GM19455 (cell line): ENCODE measurements around the gene GRB14.
"Not testable (repeated sequence)": the region's sequence is repeated elsewhere in the genome, so short reads cannot be mapped to it uniquely, and the experiment has no call there.

Experiments
- ATAC-seq: cut with Tn5 transposase; IDR thresholded peaks from one replicate; pipeline ENCODE4 v1.9.1; 2021; ENCODE audit not compliant: unreplicated experiment

The GRB14 gene

DNA sequence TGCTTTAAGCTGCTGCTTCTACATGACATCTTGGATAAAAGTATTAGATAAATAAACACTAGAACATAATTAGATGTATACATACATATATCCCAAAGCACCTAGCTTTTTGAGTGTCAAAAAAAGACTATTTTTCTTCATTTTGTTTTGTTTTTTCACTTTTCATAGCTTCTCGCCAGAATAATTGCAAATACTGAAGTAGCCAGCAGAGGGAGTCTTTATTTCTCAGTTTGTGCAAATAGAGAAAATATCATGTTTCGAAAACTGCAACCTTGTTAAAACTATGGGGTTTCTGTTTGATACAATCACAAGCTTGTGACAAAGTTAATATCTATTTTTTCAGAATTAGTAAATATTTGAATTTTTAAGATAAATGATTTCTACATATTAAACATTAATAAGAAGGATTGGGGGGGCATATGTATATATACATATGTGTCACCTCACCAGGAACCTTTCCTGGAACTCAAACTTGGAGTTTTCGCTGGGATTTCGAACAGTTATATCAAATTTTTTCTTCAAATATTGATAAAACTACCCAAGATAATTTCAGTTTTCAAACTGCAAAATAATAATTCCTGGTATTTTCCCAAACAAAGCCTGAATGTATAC lies 61.0 kb downstream of the GRB14 start:
- peak; percentile 76 for ATAC-seq

- no peak for ATAC-seq
Measured at GRCh38 chr2:164558450-164558849, 62.8 kb downstream of the GRB14 start.

GRCh38 chr2:164554487-164554886 lies 66.8 kb downstream of the GRB14 start:
- no peak for ATAC-seq

GRCh38 chr2:164551519-164551918 lies 69.8 kb downstream of the GRB14 start:
- no peak for ATAC-seq

DNA sequence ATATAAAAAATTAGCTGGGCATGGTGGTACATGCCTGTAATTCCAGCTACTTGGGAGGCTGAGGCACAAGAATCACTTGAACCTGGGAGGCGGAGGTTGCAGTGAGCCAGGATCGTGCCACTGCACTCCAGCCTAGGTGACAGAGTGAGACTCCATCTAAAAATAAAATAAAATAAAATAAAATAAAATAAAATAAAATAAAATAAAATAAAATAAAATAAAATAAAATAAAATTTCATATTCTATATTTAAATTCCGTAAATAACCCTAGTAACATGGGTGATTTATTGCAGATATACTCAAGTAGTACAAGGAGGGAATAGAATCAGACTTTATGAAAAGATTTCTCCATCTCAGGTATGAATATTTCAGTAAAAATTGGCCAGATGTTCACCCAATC lies 71.6 kb downstream of the GRB14 start:
- ATAC-seq = not testable (repeated sequence)

GRCh38 chr2:164545484-164545883 lies 75.8 kb downstream of the GRB14 start:
- no peak for ATAC-seq

- ATAC-seq = no peak
Measured at GRCh38 chr2:164542581-164543021, 78.7 kb downstream of the GRB14 start.

GRCh38 chr2:164538240-164538866 lies 82.9 kb downstream of the GRB14 start:
- ATAC-seq = peak; percentile 64

DNA sequence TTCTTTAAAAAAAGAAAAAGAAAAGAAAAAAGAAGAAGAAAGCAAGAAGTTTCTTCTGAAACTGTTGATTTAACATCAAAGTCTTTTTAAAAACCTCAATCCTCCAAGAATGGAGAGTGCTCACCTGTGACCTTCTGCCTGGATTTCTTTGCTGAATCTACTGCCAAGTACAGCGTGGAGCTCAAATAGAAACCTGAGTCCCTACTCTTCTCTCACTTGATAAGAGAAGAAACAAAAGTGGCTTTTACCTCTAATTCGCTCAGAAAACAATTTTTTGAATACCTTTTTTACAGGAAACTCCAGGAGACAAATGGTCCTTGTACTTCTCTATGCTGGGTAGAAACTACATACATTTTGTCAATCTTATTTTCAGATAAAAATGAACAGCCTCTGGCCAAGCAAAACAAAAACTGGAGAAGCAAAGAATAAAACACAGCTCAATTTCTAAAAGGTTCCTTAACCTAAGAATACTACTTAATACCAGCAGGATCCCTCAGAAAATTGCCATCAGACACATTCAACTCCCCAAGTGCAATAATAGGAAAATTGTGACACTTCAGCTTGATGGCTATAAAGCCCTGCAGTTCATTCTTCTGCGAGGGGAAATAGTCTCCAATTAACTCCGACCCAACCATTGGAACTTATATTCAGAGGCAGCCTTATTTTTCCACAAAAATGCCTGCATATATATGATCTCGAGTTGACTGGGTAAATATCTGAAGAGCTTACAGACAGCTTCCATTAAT lies 85.8 kb downstream of the GRB14 start:
- ATAC-seq = no peak

GRCh38 chr2:164530464-164530863 lies 90.8 kb downstream of the GRB14 start:
- ATAC-seq = no peak

DNA sequence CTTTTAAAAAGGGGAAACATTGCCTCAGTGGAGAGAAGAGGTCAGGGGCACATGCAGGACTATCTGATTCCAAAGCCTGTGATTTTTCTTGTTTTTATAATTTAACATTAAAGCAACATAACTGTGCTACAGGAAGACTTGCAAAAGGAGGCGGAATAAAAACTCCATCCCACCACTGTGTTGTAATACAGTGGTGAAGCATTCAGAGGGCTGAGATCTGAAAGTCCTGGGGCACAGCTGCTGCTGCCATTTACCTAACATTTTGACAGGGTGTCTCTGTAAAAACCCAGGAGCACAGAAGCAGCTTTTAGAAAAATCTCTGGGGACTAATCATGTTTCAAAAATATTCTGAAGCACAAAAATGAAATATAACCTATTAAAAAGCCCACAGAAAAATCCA lies 97.6 kb downstream of the GRB14 start:
- no peak for ATAC-seq

GRCh38 chr2:164523009-164523408 lies 98.3 kb downstream of the GRB14 start:
- no peak for ATAC-seq

GRCh38 chr2:164522561-164522981 lies 98.7 kb downstream of the GRB14 start:
- ATAC-seq = no peak

DNA sequence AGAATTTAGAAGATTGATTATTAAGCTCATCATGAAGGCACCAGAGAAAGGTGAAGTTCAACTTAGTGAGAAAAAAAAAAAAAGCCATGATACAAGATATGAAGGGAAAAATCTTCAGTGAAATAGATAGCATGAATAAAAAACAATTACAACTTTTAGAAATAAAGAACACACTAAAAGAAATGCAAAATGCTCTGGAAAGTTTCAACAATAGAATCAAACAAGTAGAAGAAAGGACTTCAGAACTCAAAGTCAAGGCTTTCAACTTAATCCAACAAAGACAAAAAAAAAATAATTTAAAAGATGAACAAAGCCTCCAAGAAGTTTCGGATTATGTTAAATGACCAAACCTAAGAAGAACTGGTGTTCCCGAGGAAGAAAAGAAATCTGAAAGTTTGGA lies 105.5 kb downstream of the GRB14 start:
- ATAC-seq = no peak

DNA sequence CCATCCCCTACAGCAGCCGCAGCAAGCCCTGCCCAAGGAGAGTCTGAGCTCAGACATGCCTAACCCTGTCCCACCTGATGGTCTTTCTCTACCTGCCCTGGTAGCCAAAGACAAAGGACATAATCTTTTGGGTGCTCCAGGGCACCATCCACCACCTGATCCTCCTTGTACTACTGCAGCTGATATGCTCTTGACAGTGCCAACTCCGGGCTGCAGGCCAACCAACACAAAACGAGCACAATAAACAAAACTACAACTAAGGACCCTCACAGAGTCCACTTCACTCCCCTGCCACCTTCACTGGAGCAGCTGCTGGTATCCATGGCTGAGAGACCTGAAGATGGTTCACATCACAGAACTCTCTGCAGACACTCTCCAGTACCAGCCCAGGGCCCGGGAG lies 106.3 kb downstream of the GRB14 start:
- no peak for ATAC-seq

DNA sequence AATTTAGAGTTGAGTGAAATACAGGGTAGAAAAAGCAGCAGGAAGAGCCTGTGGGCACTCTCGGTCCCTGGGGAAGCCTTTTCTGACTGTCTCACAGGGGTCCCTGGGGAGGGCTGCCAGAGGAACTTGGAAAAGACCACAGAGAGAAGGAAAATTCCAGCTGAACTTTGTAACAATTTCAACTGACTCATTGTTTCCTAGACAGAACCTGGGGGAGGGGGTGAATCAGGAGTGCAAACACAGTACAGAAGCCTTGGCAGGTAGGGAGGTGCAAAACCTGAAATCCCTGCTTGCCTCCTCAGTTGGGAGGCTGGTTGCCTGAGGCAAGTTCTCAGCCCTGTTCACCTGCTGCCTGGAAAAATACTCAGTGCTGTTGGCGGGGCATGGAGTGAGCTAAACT lies 106.8 kb downstream of the GRB14 start:
- ATAC-seq = no peak

GRCh38 chr2:164512871-164513270 lies 108.4 kb downstream of the GRB14 start:
- ATAC-seq = no peak

GRCh38 chr2:164511738-164512137 lies 109.5 kb downstream of the GRB14 start:
- no peak for ATAC-seq

DNA sequence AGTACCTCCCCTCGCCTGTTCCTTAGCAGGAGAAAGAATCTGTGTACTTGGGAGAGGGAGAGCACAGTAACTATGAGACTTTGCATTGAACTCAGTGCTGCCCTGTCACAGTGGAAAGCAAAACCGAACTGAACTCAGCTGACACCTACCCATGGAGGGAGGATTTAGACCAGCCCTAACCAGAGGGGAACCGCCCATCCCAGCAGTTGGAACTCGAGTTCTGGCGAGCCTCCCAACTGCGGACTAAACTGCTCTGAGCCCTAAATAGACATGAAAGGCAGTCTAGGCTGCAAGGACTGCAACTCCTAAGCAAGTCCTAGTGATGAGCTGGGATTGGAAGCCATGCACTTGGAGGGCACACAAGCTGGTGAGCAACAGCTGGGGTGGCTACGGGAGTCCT lies 110.4 kb downstream of the GRB14 start:
- ATAC-seq = no peak

DNA sequence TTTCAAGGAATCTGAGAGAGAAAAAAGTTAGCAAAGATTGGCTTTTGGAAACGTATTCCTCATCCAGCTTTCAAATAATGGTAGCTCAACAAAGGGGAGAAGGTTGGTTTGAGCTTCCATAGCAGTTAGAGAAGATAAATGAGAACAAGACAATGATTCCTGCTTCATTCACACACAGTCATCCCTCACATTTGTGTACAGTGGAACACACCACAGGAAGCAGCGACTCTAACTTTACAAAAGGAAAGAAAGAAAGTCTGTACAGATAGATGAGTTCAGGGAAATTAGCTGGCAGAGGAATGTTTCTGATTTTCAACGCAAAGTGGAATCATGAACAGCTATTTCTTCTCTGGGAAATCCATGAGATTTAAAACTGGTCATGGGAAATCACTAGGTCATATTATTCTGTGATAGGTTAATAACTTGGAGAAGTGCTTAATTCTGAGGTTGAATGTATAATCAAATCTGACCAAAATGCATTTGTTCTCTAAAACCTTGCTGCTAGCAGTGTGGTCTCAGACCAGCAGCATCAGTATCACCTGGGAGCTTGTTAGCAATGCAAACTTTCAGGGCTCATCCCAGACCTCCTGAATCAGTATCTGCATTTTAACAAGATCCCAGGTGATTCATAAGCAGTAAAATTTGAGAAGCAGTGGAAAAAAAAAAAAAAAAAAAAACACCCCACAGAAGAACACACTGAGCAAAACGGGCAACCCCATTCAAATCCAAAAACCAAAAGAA lies 112.0 kb downstream of the GRB14 start:
- ATAC-seq = no peak

DNA sequence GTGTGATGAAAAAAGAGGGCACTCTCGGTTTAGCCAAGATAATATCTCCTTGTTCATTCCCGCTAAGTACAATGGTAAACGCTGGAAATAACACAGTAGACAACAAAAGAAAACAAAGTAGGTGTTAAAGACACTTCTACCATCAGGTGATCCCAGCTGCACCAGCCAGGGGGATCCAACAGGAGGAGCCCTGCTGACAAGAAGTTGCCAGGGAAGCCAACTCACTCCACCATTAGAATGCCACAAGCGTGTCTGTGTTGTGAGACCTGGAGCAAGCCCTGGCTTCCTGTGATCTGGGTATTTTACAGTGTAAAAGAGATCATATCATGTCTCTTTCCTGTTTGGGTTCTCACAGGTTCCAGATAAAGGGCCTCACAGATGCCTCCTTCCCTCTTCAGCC lies 117.0 kb downstream of the GRB14 start:
- no peak for ATAC-seq

DNA sequence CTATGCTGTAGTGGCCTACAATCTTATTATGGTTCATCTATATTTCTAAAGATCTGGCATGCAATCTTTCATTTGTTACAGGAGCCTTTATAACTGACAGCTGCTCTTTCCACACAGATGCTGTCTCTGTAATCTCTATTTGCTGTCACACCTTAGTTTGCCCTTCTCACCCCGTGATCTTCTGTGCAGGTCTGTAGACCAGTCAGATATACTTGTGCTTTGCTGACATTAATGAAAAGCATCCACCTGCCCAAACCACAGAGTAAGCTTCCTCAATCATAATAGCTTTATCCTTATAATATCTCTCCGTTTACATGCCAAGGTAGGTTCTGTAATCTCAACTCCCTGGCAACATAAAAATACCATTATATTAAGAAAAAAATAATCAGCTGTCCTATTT lies 122.4 kb downstream of the GRB14 start:
- ATAC-seq = no peak
